ENCODE data around the gene CLEC3B. TPM values are rescaled to one million over a fixed set of nuclear protein-coding genes. Genes with fewer than 3 reads are reported as not detected.

CLEC3B gene
- total RNA-seq, 1 donor = 0.43 TPM

DNA sequence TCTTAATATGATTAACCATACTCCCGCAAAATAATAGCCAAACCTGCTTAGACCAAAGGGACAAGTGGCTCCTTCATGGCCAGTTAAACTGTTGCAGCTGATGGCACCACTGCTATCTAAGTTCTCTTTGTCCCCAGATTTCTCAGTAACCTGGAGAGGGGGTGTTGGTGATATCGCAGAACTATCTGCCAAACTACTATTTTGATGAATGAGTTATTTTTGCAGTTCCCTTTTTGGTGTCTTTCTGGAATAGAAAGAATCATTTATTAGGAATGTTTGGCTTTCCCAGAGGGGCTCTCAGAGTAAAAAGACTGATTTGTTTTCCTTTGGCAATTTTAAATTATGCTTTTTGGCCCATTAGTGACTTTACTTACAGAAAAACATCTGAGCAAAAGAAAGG, 33.0 kb downstream of the CLEC3B start:
- H3K4me3 ChIP-seq (ENCODE audit: low read depth, low read length) = no peak overlapping the region
- TF ChIP-seq, protein P1, sequence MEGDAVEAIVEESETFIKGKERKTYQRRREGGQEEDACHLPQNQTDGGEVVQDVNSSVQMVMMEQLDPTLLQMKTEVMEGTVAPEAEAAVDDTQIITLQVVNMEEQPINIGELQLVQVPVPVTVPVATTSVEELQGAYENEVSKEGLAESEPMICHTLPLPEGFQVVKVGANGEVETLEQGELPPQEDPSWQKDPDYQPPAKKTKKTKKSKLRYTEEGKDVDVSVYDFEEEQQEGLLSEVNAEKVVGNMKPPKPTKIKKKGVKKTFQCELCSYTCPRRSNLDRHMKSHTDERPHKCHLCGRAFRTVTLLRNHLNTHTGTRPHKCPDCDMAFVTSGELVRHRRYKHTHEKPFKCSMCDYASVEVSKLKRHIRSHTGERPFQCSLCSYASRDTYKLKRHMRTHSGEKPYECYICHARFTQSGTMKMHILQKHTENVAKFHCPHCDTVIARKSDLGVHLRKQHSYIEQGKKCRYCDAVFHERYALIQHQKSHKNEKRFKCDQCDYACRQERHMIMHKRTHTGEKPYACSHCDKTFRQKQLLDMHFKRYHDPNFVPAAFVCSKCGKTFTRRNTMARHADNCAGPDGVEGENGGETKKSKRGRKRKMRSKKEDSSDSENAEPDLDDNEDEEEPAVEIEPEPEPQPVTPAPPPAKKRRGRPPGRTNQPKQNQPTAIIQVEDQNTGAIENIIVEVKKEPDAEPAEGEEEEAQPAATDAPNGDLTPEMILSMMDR (IDR thresholded peaks at IDR 0.05; ENCODE audit: insufficient read depth, low read depth, low read length) = no peak
- no peak for DNase-seq (ENCODE audit: low read depth)

DNA sequence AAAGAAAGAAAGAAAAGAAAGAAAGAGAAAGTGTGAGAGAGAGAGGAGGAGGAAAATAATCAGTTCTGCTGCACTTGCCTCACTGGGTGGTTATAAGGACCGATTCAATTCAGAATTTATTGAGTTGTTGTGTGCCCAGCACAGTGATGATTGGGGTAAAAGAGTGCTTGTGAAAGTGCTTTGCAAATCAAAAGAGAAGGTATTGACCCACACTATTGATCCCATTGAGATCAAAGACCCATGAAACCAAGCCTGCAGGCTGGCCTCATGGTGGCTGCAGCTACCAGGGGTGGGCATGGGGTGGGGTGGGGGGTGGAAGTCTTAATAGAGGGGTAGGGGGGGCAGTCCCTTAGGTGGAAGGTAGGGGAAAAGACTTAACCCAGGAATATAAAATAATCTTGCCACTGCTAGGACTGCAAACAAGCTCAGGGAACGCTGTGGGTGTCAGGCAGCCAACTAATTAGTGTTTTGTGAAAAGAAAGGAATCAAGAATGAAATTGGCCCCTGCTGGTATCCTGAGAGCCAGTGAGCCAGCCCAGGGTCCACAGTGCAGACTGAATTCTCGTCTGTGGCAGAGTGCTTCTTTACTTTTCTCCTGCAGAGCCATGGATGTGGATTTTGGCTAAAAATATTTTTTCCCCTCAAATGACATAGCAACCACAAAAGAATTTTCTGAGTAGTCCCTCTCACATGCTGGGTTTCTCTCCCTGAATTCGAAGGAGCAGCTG, 34.2 kb downstream of the CLEC3B start:
- DNase-seq (ENCODE audit: low read depth) = no peak
- H3K4me3 ChIP-seq (ENCODE audit: low read depth, low read length) = no peak overlapping the region
- TF ChIP-seq, protein P1 (IDR thresholded peaks at IDR 0.05; ENCODE audit: insufficient read depth, low read depth, low read length) = no peak

DNA sequence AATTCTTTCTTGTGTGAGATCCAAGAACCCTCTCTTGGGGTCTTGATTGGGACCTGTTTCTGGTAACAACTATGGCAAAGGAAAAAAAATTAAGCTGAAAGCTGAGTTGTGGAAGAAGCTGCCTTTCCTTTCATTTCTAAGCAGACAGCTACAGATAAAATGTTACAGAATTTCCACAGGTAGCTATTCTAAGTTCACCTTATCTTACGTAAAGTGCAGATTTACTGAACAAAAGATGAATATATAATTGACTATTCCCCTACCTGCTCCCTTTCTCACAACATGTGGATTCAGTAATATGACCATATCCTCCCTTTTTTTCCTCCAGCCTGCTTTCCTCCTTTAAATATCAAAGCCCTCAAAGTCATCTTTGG, 36.6 kb downstream of the CLEC3B start:
- TF ChIP-seq, protein P1 (IDR thresholded peaks at IDR 0.05; ENCODE audit: insufficient read depth, low read depth, low read length) = no peak
- no peak overlapping the region for H3K4me3 ChIP-seq (ENCODE audit: low read depth, low read length)
- DNase-seq (ENCODE audit: low read depth) = no peak

DNA sequence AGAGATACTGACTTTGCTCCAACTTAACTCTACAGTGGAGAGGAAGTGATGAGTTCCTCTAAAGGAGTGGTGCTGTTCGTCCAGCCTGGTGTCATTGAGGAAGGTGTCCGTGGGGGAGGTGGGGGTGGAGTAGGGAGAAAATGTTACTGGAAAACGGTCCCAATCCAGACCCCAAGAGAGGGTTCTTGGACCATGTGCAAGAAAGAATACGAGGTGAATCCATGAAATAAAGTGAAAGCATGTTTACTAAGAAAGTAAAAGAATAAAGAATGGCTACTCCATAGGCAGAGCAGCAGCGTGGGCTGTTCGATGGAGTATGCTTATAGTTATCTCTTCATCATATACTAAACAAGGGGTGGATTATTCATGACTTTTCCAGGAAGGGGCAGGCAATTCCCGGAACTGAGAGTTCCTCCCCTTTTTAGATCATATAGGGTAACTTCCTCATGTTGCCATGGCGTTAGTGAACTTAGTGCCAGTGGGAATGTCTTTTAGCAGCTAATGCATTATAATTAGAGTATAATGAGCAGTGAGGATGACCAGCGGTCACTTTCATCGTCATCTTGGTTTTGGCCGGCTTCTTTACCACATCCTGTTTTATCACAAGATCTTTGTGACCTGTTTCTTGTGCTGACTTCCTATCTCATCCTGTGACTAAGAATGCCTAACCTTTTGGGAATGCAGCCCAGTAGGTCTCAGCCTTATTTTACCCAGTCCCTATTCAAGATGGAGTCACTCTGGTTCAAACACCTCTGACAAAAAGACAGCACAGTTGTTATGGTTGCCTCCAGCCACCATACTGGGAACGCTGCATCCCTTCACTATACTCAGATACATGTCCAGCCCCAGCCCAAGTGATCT, 38.6 kb downstream of the CLEC3B start:
- TF ChIP-seq, protein P1 (IDR thresholded peaks at IDR 0.05; ENCODE audit: insufficient read depth, low read depth, low read length) = no peak
- DNase-seq (ENCODE audit: low read depth) = peak; percentile 89
- H3K4me3 ChIP-seq (ENCODE audit: low read depth, low read length) = no peak overlapping the region

DNA sequence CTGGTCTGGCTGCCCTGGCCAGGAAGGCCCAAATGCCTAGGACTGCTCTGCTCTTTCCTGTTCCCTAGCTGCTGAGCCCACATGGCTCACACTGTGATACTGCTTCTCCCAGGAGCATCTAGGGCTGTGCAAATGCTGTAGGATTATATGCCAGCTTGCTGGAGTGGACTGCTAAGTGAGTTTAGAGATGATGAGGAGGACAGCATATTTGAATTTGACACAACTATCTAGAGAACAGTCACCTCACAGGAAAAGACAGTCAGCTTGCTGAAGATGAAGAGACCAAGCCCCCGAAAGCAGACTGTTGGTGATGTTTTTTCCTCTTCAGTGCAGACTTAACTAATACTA, 39.2 kb downstream of the CLEC3B start:
- no peak for DNase-seq (ENCODE audit: low read depth)
- no peak overlapping the region for H3K4me3 ChIP-seq (ENCODE audit: low read depth, low read length)
- TF ChIP-seq, protein P1 (IDR thresholded peaks at IDR 0.05; ENCODE audit: insufficient read depth, low read depth, low read length) = no peak

DNA sequence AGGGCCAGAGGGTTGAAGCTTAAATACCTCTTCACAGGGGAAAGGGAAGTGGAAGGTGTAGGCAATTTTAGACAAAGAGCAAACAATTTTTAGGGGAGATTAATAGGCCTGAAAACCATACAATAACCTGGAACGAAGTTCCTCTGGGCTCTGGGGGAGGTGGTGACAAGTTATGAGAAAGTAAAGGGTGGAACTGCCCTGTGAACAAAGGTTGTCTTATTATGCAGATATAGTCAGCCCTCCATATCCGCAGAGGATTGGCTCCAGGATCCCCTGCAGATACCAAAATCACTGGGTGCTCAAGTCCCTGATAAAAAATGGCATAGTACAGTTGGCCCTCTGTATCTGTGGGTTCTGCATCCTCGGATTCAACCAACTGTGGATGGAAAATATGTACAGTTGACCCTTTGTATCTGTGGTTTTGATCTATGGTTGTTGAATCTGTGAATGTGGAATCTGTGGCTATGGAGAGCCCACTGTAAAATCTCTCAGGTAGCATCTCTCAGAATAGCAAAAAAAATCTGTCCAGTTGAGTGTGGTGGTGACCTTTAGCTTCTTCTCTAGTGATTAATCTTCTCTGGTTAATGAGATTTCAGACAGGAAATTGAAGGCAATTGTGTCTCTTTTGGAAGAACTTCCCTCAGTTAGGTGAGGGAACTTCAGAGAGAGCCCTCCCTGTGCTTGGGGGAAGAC, 40.2 kb downstream of the CLEC3B start:
- no peak for DNase-seq (ENCODE audit: low read depth)
- TF ChIP-seq, protein P1 (IDR thresholded peaks at IDR 0.05; ENCODE audit: insufficient read depth, low read depth, low read length) = no peak
- H3K4me3 ChIP-seq (ENCODE audit: low read depth, low read length) = no peak overlapping the region
